Panc1 (cell line): ENCODE data around the gene RPL36. TPM values are rescaled to one million over a fixed set of nuclear protein-coding genes. Genes with fewer than 3 reads are reported as not detected.

ENCODE experiments used
- ATAC-seq: fragments of 200-7000 bp; cut with Tn5 transposase; 2 replicates; pipeline ENCODE4 v1.9.1; 2020; ENCODE audit warnings: mild to moderate bottlenecking, moderate library complexity
- BruUV-seq: library from RNA; stranded (reverse); fragments of 400-500 nt; replicated peaks from 2 replicates; lab custom pipeline; 2021; lab: Mats Ljungman, UMichigan
- CTCF ChIA-PET: fragments of 300-600 bp; sonication (Branson Sonifier 250); formaldehyde crosslinking; loops from one replicate; lab custom pipeline; 2022; ENCODE audit warnings: antibody characterized with exemption; lab: Charles Lee
- POLR2A ChIA-PET: fragments of 300-600 bp; sonication (Branson Sonifier 250); formaldehyde crosslinking; loops from one replicate; lab custom pipeline; 2022; ENCODE audit warnings: antibody characterized with exemption; lab: Charles Lee
- DNase-seq: peaks from one replicate; pipeline ENCODE4 v3.0.0-alpha.2; 2010; ENCODE audit warnings: low read depth, low spot score
- H3K27ac ChIP-seq: 2 replicates; pipeline ENCODE4 v1.5.1; 2011; ENCODE audit warnings: mild to moderate bottlenecking, low read length, inconsistent platforms
- H3K27me3 ChIP-seq: fragments of 200-500 bp; sonication (Bioruptor generic); 2 replicates; pipeline ENCODE4 v1.6.0; 2014; ENCODE audit warnings: low read length, inconsistent platforms; ENCODE audit not compliant: control insufficient read depth, insufficient read depth
- H3K36me3 ChIP-seq: fragments of 200-500 bp; sonication (Bioruptor generic); 2 replicates; pipeline ENCODE4 v1.5.1; 2014; ENCODE audit warnings: inconsistent platforms, mild to moderate bottlenecking, low read length, moderate library complexity; ENCODE audit not compliant: control insufficient read depth, insufficient read depth
- H3K4me1 ChIP-seq: 2 replicates; pipeline ENCODE4 v1.5.1; 2011; ENCODE audit warnings: inconsistent platforms, mild to moderate bottlenecking, low read length, moderate library complexity; ENCODE audit not compliant: control insufficient read depth, insufficient read depth
- H3K4me3 ChIP-seq, 2 experiments: 2 replicates each; pipeline ENCODE4 v1.5.1; 2011 to 2012; ENCODE audit warnings: low read depth in 2 of 2, low read length in 2 of 2, mild to moderate bottlenecking in 2 of 2, inconsistent platforms in 1 of 2, moderate library complexity in 1 of 2
- H3K9me3 ChIP-seq: fragments of 200-500 bp; sonication (Bioruptor generic); 2 replicates; pipeline ENCODE4 v1.5.1; 2014; ENCODE audit warnings: low read depth, mild to moderate bottlenecking, inconsistent platforms, low read length, moderate library complexity; ENCODE audit not compliant: control insufficient read depth, insufficient read depth
- CTCF ChIP-seq: fragments of 450-650 bp; IDR thresholded peaks from 2 replicates; pipeline ENCODE4 v1.5.1; 2017; ENCODE audit warnings: mild to moderate bottlenecking
- POLR2AphosphoS5 ChIP-seq: IDR thresholded peaks from 2 replicates; pipeline ENCODE4 v1.6.1; 2012; ENCODE audit warnings: mild to moderate bottlenecking, low read depth, low read length, moderate library complexity
- REST ChIP-seq, 2 experiments: IDR thresholded peaks; 2 replicates each; pipeline ENCODE4 v1.6.1; 2011 to 2012; ENCODE audit warnings: low read depth in 2 of 2, control low read depth in 1 of 2, low read length in 1 of 2, mild to moderate bottlenecking in 1 of 2, moderate library complexity in 1 of 2; ENCODE audit not compliant: insufficient read depth in 1 of 2
- SIN3A ChIP-seq: IDR thresholded peaks from 2 replicates; pipeline ENCODE4 v1.6.1; 2012; ENCODE audit warnings: low read depth, mild to moderate bottlenecking, low read length, moderate library complexity, borderline replicate concordance; ENCODE audit not compliant: insufficient read depth
- TCF7L2 ChIP-seq: IDR thresholded peaks from 2 replicates; pipeline ENCODE4 v1.6.1; 2011; ENCODE audit warnings: mild to moderate bottlenecking, low read depth, low read length, inconsistent platforms
- in situ Hi-C: cut with HindIII; loops from 2 replicates; pipeline ENCODE4 v1.10.0; 2016; ENCODE audit warnings: low sequenced_read_pairs, low pct_unique_long_range_greater_than_20kb
- intact Hi-C: fragments of 100-400 bp; cut with micrococcal nuclease; formaldehyde crosslinking; loops from one replicate; pipeline ENCODE4 v1.10.0; 2022; ENCODE audit not compliant: unreplicated experiment
- total RNA-seq: library from RNA; stranded (reverse); gene quantifications from one replicate; pipeline ENCODE4 v1.2.1, GENCODE V29; 2021; ENCODE audit not compliant: unreplicated experiment

RPL36 gene
- total RNA-seq, 1 experiment from 2014 or later = 465 TPM

GRCh38 chr19:5642204-5642603, 47.9 kb upstream of the RPL36 start:
- CTCF ChIA-PET = interaction anchor here (0.7 kb wide), 1 partner anchor 152 kb away, joined by 3 read pairs; no protein-coding TSS in a partner anchor
- intact Hi-C loops (no loop called here), in situ Hi-C loops (no loop called here)
- no peak for ATAC-seq
- TF ChIP-seq POLR2AphosphoS5 = no peak
- no peak for TF ChIP-seq SIN3A
- TF ChIP-seq CTCF = no peak
- TF ChIP-seq REST (IDR thresholded peaks at IDR 0.05; ENCODE audit: insufficient read depth in 1 of 2, low read depth in 2 of 2, low read length in 1 of 2) = no peak
- no peak for TF ChIP-seq TCF7L2
- no TSS peak for BruUV-seq
- no peak overlapping the region for H3K4me3 ChIP-seq
- H3K27me3 ChIP-seq = no peaks in the 10 kb centered on the region
- no peaks in the 10 kb centered on the region for H3K4me1 ChIP-seq
- H3K9me3 ChIP-seq = no peaks in the 10 kb centered on the region
- peaks cover 21% of the 10 kb centered on the region for H3K36me3 ChIP-seq
- no peak for DNase-seq
- H3K27ac ChIP-seq = no peak overlapping the region
- POLR2A ChIA-PET = no interaction called here

- POLR2A ChIA-PET = no interaction called here
- no peaks in the 10 kb centered on the region for H3K27me3 ChIP-seq
- in situ Hi-C loops = no loop called here
- no peak overlapping the region for H3K27ac ChIP-seq
- no peaks in the 10 kb centered on the region for H3K4me1 ChIP-seq
- intact Hi-C loops = no loop called here
- H3K9me3 ChIP-seq = no peaks in the 10 kb centered on the region
- CTCF ChIA-PET = no interaction called here
- peaks cover 30% of the 10 kb centered on the region for H3K36me3 ChIP-seq
- DNase-seq (no peak), ATAC-seq (no peak)
- H3K4me3 ChIP-seq = no peak overlapping the region
- no TSS peak for BruUV-seq
- TF ChIP-seq TCF7L2 (no peak), POLR2AphosphoS5 (no peak), REST (IDR thresholded peaks at IDR 0.05; ENCODE audit: insufficient read depth in 1 of 2, low read depth in 2 of 2, low read length in 1 of 2) (no peak), SIN3A (no peak), CTCF (no peak)
Measured at GRCh38 chr19:5643060-5643459, 47.0 kb upstream of the RPL36 start.
